K562 treated with DMSO at 1 percent for 24 hours (cell line): Measurements from ENCODE around the gene POFUT2. TPM values are rescaled to one million over a fixed set of nuclear protein-coding genes. Genes with fewer than 3 reads are reported as not detected.

Experiments
- total RNA-seq: library from RNA; unstranded; fragments of 300-600 nt; gene quantifications from 2 replicates; pipeline ENCODE4 v1.2.3, GENCODE V29; 2022; ENCODE audit warnings: low read depth; ENCODE audit not compliant: insufficient read depth

The POFUT2 gene
- 27.2 and 28.3 TPM in 2 replicates for total RNA-seq

GRCh38 chr21:45287438-45288391 lies at the start of gene POFUT2:
POFUT2 (minus strand) TSS chr21:45287895; CDS start chr21:45287871, 24 bp downstream.

Other genes with a start within 250 kb of the POFUT2 start
- gene ADARB1, start 213.3 kb downstream of the POFUT2 start, total RNA-seq: 9.8 and 10.6 TPM in 2 replicates
- gene COL18A1, start 117.3 kb upstream of the POFUT2 start, total RNA-seq: 15.7 and 17.0 TPM in 2 replicates